GM12878 (cell line): ENCODE measurements around the gene RREB1.

Source experiments
- GABPA ChIP-seq: IDR thresholded peaks from 2 replicates; pipeline ENCODE4 v1.6.1; 2014; ENCODE audit warnings: antibody characterized with exemption, low read depth, mild to moderate bottlenecking, inconsistent platforms
- RAD21 ChIP-seq: IDR thresholded peaks from 2 replicates; pipeline ENCODE4 v1.6.1; 2011; ENCODE audit warnings: mild to moderate bottlenecking, low read depth, low read length, moderate library complexity; ENCODE audit not compliant: insufficient read depth

DNA sequence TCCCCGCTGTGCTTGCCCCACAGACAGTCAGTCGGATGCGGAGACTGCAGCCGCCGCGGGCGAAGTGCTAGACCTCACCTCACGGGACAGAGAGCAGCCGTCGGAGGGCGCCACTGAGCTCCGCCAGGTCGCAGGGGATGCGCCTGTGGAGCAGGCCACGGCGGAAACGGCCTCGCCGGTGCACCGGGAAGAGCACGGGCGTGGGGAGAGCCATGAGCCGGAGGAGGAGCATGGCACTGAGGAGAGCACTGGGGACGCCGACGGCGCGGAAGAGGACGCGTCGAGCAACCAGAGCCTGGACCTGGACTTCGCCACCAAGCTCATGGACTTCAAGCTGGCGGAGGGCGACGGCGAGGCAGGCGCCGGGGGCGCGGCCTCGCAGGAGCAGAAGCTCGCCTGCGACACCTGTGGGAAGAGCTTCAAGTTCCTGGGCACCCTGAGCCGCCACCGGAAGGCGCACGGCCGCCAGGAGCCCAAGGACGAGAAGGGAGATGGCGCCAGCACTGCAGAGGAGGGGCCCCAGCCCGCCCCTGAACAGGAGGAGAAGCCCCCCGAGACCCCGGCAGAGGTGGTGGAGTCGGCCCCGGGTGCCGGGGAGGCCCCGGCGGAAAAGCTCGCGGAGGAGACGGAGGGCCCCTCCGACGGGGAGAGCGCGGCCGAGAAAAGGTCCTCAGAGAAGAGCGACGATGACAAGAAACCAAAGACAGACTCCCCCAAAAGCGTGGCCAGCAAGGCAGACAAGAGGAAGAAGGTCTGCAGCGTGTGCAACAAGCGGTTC, 138.8 kb downstream of the RREB1 start:
- TF ChIP-seq RAD21 = no peak
- no peak for TF ChIP-seq GABPA
